Uterus (tissue), 4 donors: ENCODE measurements around the gene SNRNP70. TPM values are rescaled to one million over a fixed set of nuclear protein-coding genes. Genes with fewer than 3 reads are reported as not detected.
A peak's percentile ranks its signal among the peaks of the same experiment; 100 is the strongest.

Experiments
- DNase-seq, 2 donors: peaks; one replicate each; pipeline ENCODE4 v3.0.0-alpha.2; 2019 to 2020
- H3K27ac ChIP-seq, 2 donors: fragments of 200-600 bp; sonication (generic); 1 replicate in 1 of 2; 2 replicates in 1 of 2; pipeline ENCODE4 v1.5.1; 2016 to 2018
- H3K27me3 ChIP-seq, 2 donors: fragments of 200-600 bp; sonication (generic); one replicate each; pipeline ENCODE4 v1.5.1; 2018 to 2019; ENCODE audit warnings: control low read depth in 1 of 2
- H3K36me3 ChIP-seq, 2 donors: fragments of 200-600 bp; sonication (generic); one replicate each; pipeline ENCODE4 v1.5.1; 2019; ENCODE audit warnings: control low read depth in 1 of 2
- H3K4me1 ChIP-seq, 2 donors: fragments of 200-600 bp; sonication (generic); one replicate each; pipeline ENCODE4 v1.5.1; 2018 to 2019; ENCODE audit warnings: control low read depth in 1 of 2
- H3K4me3 ChIP-seq, 2 donors: fragments of 200-600 bp; sonication (generic); 1 replicate in 1 of 2; 2 replicates in 1 of 2; pipeline ENCODE4 v1.5.1; 2018 to 2019; ENCODE audit warnings: mild to moderate bottlenecking in 1 of 2
- H3K9me3 ChIP-seq, 2 donors: fragments of 200-600 bp; sonication (generic); one replicate each; pipeline ENCODE4 v1.5.1; 2019; ENCODE audit warnings: control low read depth in 1 of 2
- CTCF ChIP-seq, 4 experiments: fragments of 200-600 bp in 2 of 4; fragments of 450-650 bp in 2 of 4; sonication (generic) in 2 of 4; IDR thresholded peaks; one replicate each; pipeline ENCODE4 v1.5.1; 2016 to 2019; ENCODE audit warnings: antibody characterized with exemption in 4 of 4, mild to moderate bottlenecking in 2 of 4, moderate library complexity in 1 of 4
- POLR2A ChIP-seq, 2 donors: fragments of 450-650 bp; IDR thresholded peaks; one replicate each; pipeline ENCODE4 v1.6.1; 2016; ENCODE audit warnings: antibody characterized with exemption in 2 of 2, mild to moderate bottlenecking in 1 of 2, moderate library complexity in 1 of 2
- intact Hi-C: fragments of 100-400 bp; cut with DNase I; formaldehyde crosslinking; loops from one replicate; pipeline ENCODE4 v1.15.1; 2023; ENCODE audit warnings: low total_unique reads
- total RNA-seq, 4 donors: library from RNA; depleted of rRNA in 3 of 4; stranded (reverse); fragments of >200 nt in 3 of 4; gene quantifications; one replicate each; pipeline versions ENCODE4 v1.1.0 to v1.2.4, GENCODE V29; 2014 to 2023
- donor health status: DM: yes; HTN: yes; CAD: no.

SNRNP70 gene
- total RNA-seq, 4 donors from 2014 or later = 196 to 462 (median 289) TPM

GRCh38 chr19:49132974-49133609, 47.8 kb downstream of the SNRNP70 start:
- intact Hi-C loops = no loop called here
- Histone ChIP-seq H3K36me3 (no peaks in the 10 kb centered on the region), H3K4me1 (peaks cover 0 to 6% of the 10 kb centered on the region in 2 donors), H3K27ac (no peak overlapping the region), H3K27me3 (no peaks in the 10 kb centered on the region), H3K9me3 (no peaks in the 10 kb centered on the region), H3K4me3 (peak overlapping the region in 1 of 2 donors; percentile 15)
- TF ChIP-seq CTCF (IDR thresholded peaks at IDR 0.05) (no peak), POLR2A (IDR thresholded peaks at IDR 0.05) (no peak)
- no peak for DNase-seq

GRCh38 chr19:49133621-49134454, 48.6 kb downstream of the SNRNP70 start:
- Histone ChIP-seq H3K9me3 (no peaks in the 10 kb centered on the region), H3K27ac (no peak overlapping the region), H3K27me3 (no peaks in the 10 kb centered on the region), H3K36me3 (no peaks in the 10 kb centered on the region), H3K4me3 (peak overlapping the region in 1 of 2 donors; percentile 15), H3K4me1 (peaks cover 0 to 6% of the 10 kb centered on the region in 2 donors)
- peak; percentile 64 for DNase-seq
- intact Hi-C loops = no loop called here
- TF ChIP-seq CTCF (IDR thresholded peaks at IDR 0.05) (no peak), POLR2A (IDR thresholded peaks at IDR 0.05) (no peak)

- peaks cover 0 to 6% of the 10 kb centered on the region in 2 donors for H3K4me1 ChIP-seq
- H3K27me3 ChIP-seq = no peaks in the 10 kb centered on the region
- no peak overlapping the region for H3K27ac ChIP-seq
- no peaks in the 10 kb centered on the region for H3K9me3 ChIP-seq
- no peak overlapping the region for H3K4me3 ChIP-seq
- no peaks in the 10 kb centered on the region for H3K36me3 ChIP-seq
- no peak for DNase-seq
- no peak for TF ChIP-seq POLR2A (IDR thresholded peaks at IDR 0.05)
- TF ChIP-seq CTCF (IDR thresholded peaks at IDR 0.05) = no peak
- intact Hi-C loops = no loop called here
Measured at GRCh38 chr19:49135686-49136085, 50.4 kb downstream of the SNRNP70 start.

- TF ChIP-seq CTCF (IDR thresholded peaks at IDR 0.05) = no peak
- no peak for TF ChIP-seq POLR2A (IDR thresholded peaks at IDR 0.05)
- H3K36me3 ChIP-seq = no peaks in the 10 kb centered on the region
- H3K27me3 ChIP-seq = no peaks in the 10 kb centered on the region
- no peak overlapping the region for H3K4me3 ChIP-seq
- H3K9me3 ChIP-seq = no peaks in the 10 kb centered on the region
- no peak for DNase-seq
- H3K4me1 ChIP-seq = peaks cover 0 to 6% of the 10 kb centered on the region in 2 donors
- no peak overlapping the region for H3K27ac ChIP-seq
- intact Hi-C loops = no loop called here
Measured at GRCh38 chr19:49136771-49137171, 51.5 kb downstream of the SNRNP70 start.

- Histone ChIP-seq H3K4me3 (no peak overlapping the region), H3K4me1 (no peaks in the 10 kb centered on the region), H3K36me3 (no peaks in the 10 kb centered on the region), H3K9me3 (no peaks in the 10 kb centered on the region), H3K27me3 (no peaks in the 10 kb centered on the region), H3K27ac (no peak overlapping the region)
- intact Hi-C loops = loop anchor here (10.0 kb wide), 1 partner anchor 46 kb away; no protein-coding TSS in a partner anchor
- no peak for DNase-seq
- TF ChIP-seq CTCF (IDR thresholded peaks at IDR 0.05) = no peak
- no peak for TF ChIP-seq POLR2A (IDR thresholded peaks at IDR 0.05)
Measured at GRCh38 chr19:49140951-49141350, 55.7 kb downstream of the SNRNP70 start.
